Fibroblast of upper back skin (primary cell): Measurements from ENCODE around the gene TAB3.
"Not testable (repeated sequence)": the region's sequence is repeated elsewhere in the genome, so short reads cannot be mapped to it uniquely, and the experiment has no call there.

Experiments used
- DNase-seq: peaks from one replicate; pipeline ENCODE4 v3.0.0-alpha.2; 2013

TAB3 gene

GRCh38 chrX:30806187-30806728 is 82.8 kb downstream of the TAB3 start:
- DNase-seq = no peak

- DNase-seq = no peak
Observed at GRCh38 chrX:30804462-30804861, 84.6 kb downstream of the TAB3 start.

- no peak for DNase-seq
Observed at GRCh38 chrX:30800901-30801300, 88.2 kb downstream of the TAB3 start.

- DNase-seq = no peak
Observed at GRCh38 chrX:30799327-30799726, 89.7 kb downstream of the TAB3 start.

GRCh38 chrX:30798810-30799209 is 90.2 kb downstream of the TAB3 start:
- DNase-seq = no peak

GRCh38 chrX:30797301-30797700 is 91.8 kb downstream of the TAB3 start:
- DNase-seq = not testable (repeated sequence)

GRCh38 chrX:30795981-30796958 is 92.8 kb downstream of the TAB3 start:
- DNase-seq = no peak

- DNase-seq = no peak
Observed at GRCh38 chrX:30794497-30794896, 94.6 kb downstream of the TAB3 start.

GRCh38 chrX:30793767-30794103 is 95.3 kb downstream of the TAB3 start:
- DNase-seq = no peak

- DNase-seq = no peak
Observed at GRCh38 chrX:30793075-30793766, 95.8 kb downstream of the TAB3 start.

GRCh38 chrX:30791296-30792278 is 97.5 kb downstream of the TAB3 start:
- no peak for DNase-seq

GRCh38 chrX:30787012-30787411 is 102.0 kb downstream of the TAB3 start:
- DNase-seq = no peak

- no peak for DNase-seq
Observed at GRCh38 chrX:30786374-30786773, 102.7 kb downstream of the TAB3 start.

- no peak for DNase-seq
Observed at GRCh38 chrX:30781711-30782444, 107.2 kb downstream of the TAB3 start.

GRCh38 chrX:30779453-30780030 is 109.5 kb downstream of the TAB3 start:
- no peak for DNase-seq

GRCh38 chrX:30777575-30777974 is 111.5 kb downstream of the TAB3 start:
- no peak for DNase-seq
